Measurements from ENCODE around the gene CFAP91. TPM values are rescaled to one million over a fixed set of nuclear protein-coding genes. Genes with fewer than 3 reads are reported as not detected.
"Not testable (repeated sequence)": the region's sequence is repeated elsewhere in the genome, so short reads cannot be mapped to it uniquely, and the experiment has no call there.

CFAP91 gene
- total RNA-seq, 1 donor from 2014 or later: not detected

GRCh38 chr3:119677641-119677934, 25.2 kb upstream of the CFAP91 start:
- DNase-seq (ENCODE audit: low read depth in 2 of 2): no peak

- not testable (repeated sequence) for DNase-seq (ENCODE audit: low read depth in 2 of 2)
These were observed 24.6 kb upstream of the CFAP91 start for GRCh38 chr3:119678209-119678608.

GRCh38 chr3:119679874-119680273, 22.9 kb upstream of the CFAP91 start:
- DNase-seq (ENCODE audit: low read depth in 2 of 2): no peak

GRCh38 chr3:119681279-119681678, 21.5 kb upstream of the CFAP91 start:
- DNase-seq (ENCODE audit: low read depth in 2 of 2): peak; percentile 51 to 61

GRCh38 chr3:119683421-119683820, 19.4 kb upstream of the CFAP91 start:
- DNase-seq (ENCODE audit: low read depth in 2 of 2): no peak

GRCh38 chr3:119690043-119690656, 12.7 kb upstream of the CFAP91 start:
- DNase-seq (ENCODE audit: low read depth in 2 of 2): peak in 1 of 2 donors; percentile 44

- DNase-seq (ENCODE audit: low read depth in 2 of 2): no peak
These were observed 7.3 kb upstream of the CFAP91 start for GRCh38 chr3:119695480-119695879.

- DNase-seq (ENCODE audit: low read depth in 2 of 2): no peak
These were observed 5.4 kb upstream of the CFAP91 start for GRCh38 chr3:119697394-119697793.

- peak; percentile 52 to 79 for DNase-seq (ENCODE audit: low read depth in 2 of 2)
These were observed 2.4 kb upstream of the CFAP91 start for GRCh38 chr3:119700269-119700919.

- DNase-seq (ENCODE audit: low read depth in 2 of 2): no peak
These were observed 1.7 kb upstream of the CFAP91 start for GRCh38 chr3:119700920-119701734.

GRCh38 chr3:119703820-119704531, 1.2 kb downstream of the CFAP91 start:
- DNase-seq (ENCODE audit: low read depth in 2 of 2): no peak

GRCh38 chr3:119715105-119715504, 12.3 kb downstream of the CFAP91 start:
- DNase-seq (ENCODE audit: low read depth in 2 of 2): no peak

GRCh38 chr3:119716998-119717397, 14.2 kb downstream of the CFAP91 start:
- no peak for DNase-seq (ENCODE audit: low read depth in 2 of 2)

GRCh38 chr3:119717520-119717919, 14.7 kb downstream of the CFAP91 start:
- DNase-seq (ENCODE audit: low read depth in 2 of 2): no peak

- no peak for DNase-seq (ENCODE audit: low read depth in 2 of 2)
These were observed 20.2 kb downstream of the CFAP91 start for GRCh38 chr3:119723022-119723421.

- no peak for DNase-seq (ENCODE audit: low read depth in 2 of 2)
These were observed 24.1 kb downstream of the CFAP91 start for GRCh38 chr3:119726909-119727308.

GRCh38 chr3:119729996-119730395, 27.2 kb downstream of the CFAP91 start:
- no peak for DNase-seq (ENCODE audit: low read depth in 2 of 2)

GRCh38 chr3:119731560-119732343, 28.9 kb downstream of the CFAP91 start:
- DNase-seq (ENCODE audit: low read depth in 2 of 2): peak; percentile 53 to 88

- no peak for DNase-seq (ENCODE audit: low read depth in 2 of 2)
These were observed 31.0 kb downstream of the CFAP91 start for GRCh38 chr3:119733812-119734211.

- no peak for DNase-seq (ENCODE audit: low read depth in 2 of 2)
These were observed 35.9 kb downstream of the CFAP91 start for GRCh38 chr3:119738741-119739140.

Measured in dermis microvascular lymphatic vessel endothelial cell (primary cell).